ENCODE measurements around the gene MIAT.

- TF ChIP-seq CTCF (optimal IDR thresholded peaks at IDR 0.05 in 1 of 3, IDR thresholded peaks at IDR 0.05 in 1 of 3, conservative IDR thresholded peaks at IDR 0.05 in 1 of 3; ENCODE audit: extremely low read depth in 1 of 3, insufficient read depth in 2 of 3, low read length in 3 of 3) = no peak
- TF ChIP-seq EZH2 (IDR thresholded peaks at IDR 0.05; ENCODE audit: low read length) = no peak
Observed at GRCh38 chr22:26643418-26644100, 13.8 kb upstream of the MIAT start.
